Breast epithelium (tissue), 4 donors: ENCODE data around the gene OR9A2. TPM values are rescaled to one million over a fixed set of nuclear protein-coding genes. Genes with fewer than 3 reads are reported as not detected.

Experiments used
- DNase-seq, 2 donors: peaks; one replicate each; pipeline ENCODE4 v3.0.0-alpha.2; 2019; ENCODE audit warnings: low spot score in 2 of 2
- H3K27ac ChIP-seq, 2 donors: fragments of 200-600 bp; sonication (generic) in 1 of 2; one replicate each; pipeline ENCODE4 v1.5.1; 2016 to 2019; ENCODE audit warnings: mild to moderate bottlenecking in 1 of 2
- H3K27me3 ChIP-seq, 2 donors: fragments of 200-600 bp; sonication (generic) in 1 of 2; one replicate each; pipeline versions ENCODE4 v1.5.1 to v1.6.0; 2017 to 2019; ENCODE audit warnings: control low read depth in 1 of 2, mild to moderate bottlenecking in 1 of 2
- H3K36me3 ChIP-seq: fragments of 200-600 bp; one replicate; pipeline ENCODE4 v1.5.1; 2019
- H3K4me1 ChIP-seq, 2 donors: fragments of 200-600 bp; sonication (generic); one replicate each; pipeline ENCODE4 v1.5.1; 2016 to 2019; ENCODE audit warnings: control low read depth in 1 of 2
- H3K4me3 ChIP-seq, 3 donors: fragments of 200-600 bp; sonication (generic); 1 replicate in 2 of 3; 2 replicates in 1 of 3; pipeline ENCODE4 v1.5.1; 2016 to 2019; ENCODE audit warnings: mild to moderate bottlenecking in 3 of 3, moderate library complexity in 2 of 3
- H3K9me3 ChIP-seq, 2 donors: fragments of 200-600 bp; sonication (generic) in 1 of 2; one replicate each; pipeline ENCODE4 v1.5.1; 2016 to 2019; ENCODE audit warnings: control low read depth in 1 of 2
- CTCF ChIP-seq, 3 donors: fragments of 450-650 bp; IDR thresholded peaks; one replicate each; pipeline ENCODE4 v1.5.1; 2016 to 2017; ENCODE audit warnings: antibody characterized with exemption in 3 of 3, mild to moderate bottlenecking in 3 of 3, moderate library complexity in 3 of 3
- POLR2A ChIP-seq: fragments of 450-650 bp; IDR thresholded peaks from one replicate; pipeline ENCODE4 v1.6.1; 2016; ENCODE audit warnings: antibody characterized with exemption, mild to moderate bottlenecking, moderate library complexity
- POLR2AphosphoS5 ChIP-seq, 3 donors: sonication (generic); formaldehyde crosslinking; IDR thresholded peaks; one replicate each; pipeline ENCODE4 v1.6.1; 2017; ENCODE audit warnings: antibody characterized with exemption in 3 of 3
- intact Hi-C: fragments of 100-400 bp; cut with DNase I; formaldehyde crosslinking; loops from one replicate; pipeline ENCODE4 v1.15.1; 2023; ENCODE audit warnings: low total_unique reads
- total RNA-seq, 3 donors: library from RNA; depleted of rRNA; stranded (reverse); fragments of >200 nt; gene quantifications; one replicate each; pipeline ENCODE4 v1.1.0, GENCODE V29; 2016

The OR9A2 gene
- total RNA-seq, 3 donors from 2014 or later = 1.2 to 2.0 TPM; not detected in 1

GRCh38 chr7:143048827-143049226 lies 21.9 kb upstream of the OR9A2 start:
- TF ChIP-seq CTCF (IDR thresholded peaks at IDR 0.05) (no peak), POLR2AphosphoS5 (IDR thresholded peaks at IDR 0.05) (no peak), POLR2A (no peak)
- DNase-seq = no peak
- Histone ChIP-seq H3K27ac (no peak overlapping the region), H3K4me3 (no peak overlapping the region), H3K4me1 (no peaks in the 10 kb centered on the region), H3K36me3 (no peaks in the 10 kb centered on the region), H3K9me3 (no peaks in the 10 kb centered on the region), H3K27me3 (no peaks in the 10 kb centered on the region)
- intact Hi-C loops = no loop called here

- Histone ChIP-seq H3K4me1 (no peaks in the 10 kb centered on the region), H3K36me3 (no peaks in the 10 kb centered on the region), H3K9me3 (no peaks in the 10 kb centered on the region), H3K27me3 (no peaks in the 10 kb centered on the region), H3K4me3 (no peak overlapping the region), H3K27ac (no peak overlapping the region)
- intact Hi-C loops = no loop called here
- TF ChIP-seq POLR2A = no peak
- no peak for TF ChIP-seq CTCF (IDR thresholded peaks at IDR 0.05)
- TF ChIP-seq POLR2AphosphoS5 (IDR thresholded peaks at IDR 0.05) = no peak
- no peak for DNase-seq
These were observed 20.4 kb upstream of the OR9A2 start for GRCh38 chr7:143047326-143047725.

- intact Hi-C loops = no loop called here
- H3K4me1 ChIP-seq = no peaks in the 10 kb centered on the region
These were observed 19.5 kb upstream of the OR9A2 start for GRCh38 chr7:143046426-143046851.

GRCh38 chr7:143043391-143043790 lies 16.5 kb upstream of the OR9A2 start:
- Histone ChIP-seq H3K36me3 (no peaks in the 10 kb centered on the region), H3K4me3 (no peak overlapping the region), H3K27me3 (no peaks in the 10 kb centered on the region), H3K27ac (no peak overlapping the region), H3K4me1 (no peaks in the 10 kb centered on the region), H3K9me3 (no peaks in the 10 kb centered on the region)
- no peak for TF ChIP-seq CTCF (IDR thresholded peaks at IDR 0.05)
- no peak for TF ChIP-seq POLR2AphosphoS5 (IDR thresholded peaks at IDR 0.05)
- no peak for TF ChIP-seq POLR2A
- DNase-seq = no peak
- intact Hi-C loops = no loop called here

More at GRCh38 chr7:143046426-143046851, 19.5 kb upstream of the OR9A2 start:
- no peaks in the 10 kb centered on the region for H3K9me3 ChIP-seq
- no peak for DNase-seq
- no peak overlapping the region for H3K27ac ChIP-seq
- no peak for TF ChIP-seq POLR2A
- no peak for TF ChIP-seq POLR2AphosphoS5 (IDR thresholded peaks at IDR 0.05)
- TF ChIP-seq CTCF (IDR thresholded peaks at IDR 0.05) = no peak
- no peaks in the 10 kb centered on the region for H3K27me3 ChIP-seq
- H3K36me3 ChIP-seq = no peaks in the 10 kb centered on the region
- H3K4me3 ChIP-seq = no peak overlapping the region

- Histone ChIP-seq H3K36me3 (no peaks in the 10 kb centered on the region), H3K27ac (no peak overlapping the region), H3K9me3 (no peaks in the 10 kb centered on the region), H3K27me3 (no peaks in the 10 kb centered on the region), H3K4me3 (no peak overlapping the region), H3K4me1 (no peaks in the 10 kb centered on the region)
- DNase-seq = no peak
- TF ChIP-seq POLR2A = no peak
- no peak for TF ChIP-seq CTCF (IDR thresholded peaks at IDR 0.05)
- TF ChIP-seq POLR2AphosphoS5 (IDR thresholded peaks at IDR 0.05) = no peak
- intact Hi-C loops = no loop called here
These were observed 15.9 kb upstream of the OR9A2 start for GRCh38 chr7:143042790-143043271.
